ENCODE results near the gene TMEM51. TPM values are rescaled to one million over a fixed set of nuclear protein-coding genes. Genes with fewer than 3 reads are reported as not detected.
A peak's percentile ranks its signal among the peaks of the same experiment; 100 is the strongest.

Gene TMEM51
- total and polyA plus RNA-seq, 2 experiments from 2014 or later: 23.8 to 32.7 TPM

DNA sequence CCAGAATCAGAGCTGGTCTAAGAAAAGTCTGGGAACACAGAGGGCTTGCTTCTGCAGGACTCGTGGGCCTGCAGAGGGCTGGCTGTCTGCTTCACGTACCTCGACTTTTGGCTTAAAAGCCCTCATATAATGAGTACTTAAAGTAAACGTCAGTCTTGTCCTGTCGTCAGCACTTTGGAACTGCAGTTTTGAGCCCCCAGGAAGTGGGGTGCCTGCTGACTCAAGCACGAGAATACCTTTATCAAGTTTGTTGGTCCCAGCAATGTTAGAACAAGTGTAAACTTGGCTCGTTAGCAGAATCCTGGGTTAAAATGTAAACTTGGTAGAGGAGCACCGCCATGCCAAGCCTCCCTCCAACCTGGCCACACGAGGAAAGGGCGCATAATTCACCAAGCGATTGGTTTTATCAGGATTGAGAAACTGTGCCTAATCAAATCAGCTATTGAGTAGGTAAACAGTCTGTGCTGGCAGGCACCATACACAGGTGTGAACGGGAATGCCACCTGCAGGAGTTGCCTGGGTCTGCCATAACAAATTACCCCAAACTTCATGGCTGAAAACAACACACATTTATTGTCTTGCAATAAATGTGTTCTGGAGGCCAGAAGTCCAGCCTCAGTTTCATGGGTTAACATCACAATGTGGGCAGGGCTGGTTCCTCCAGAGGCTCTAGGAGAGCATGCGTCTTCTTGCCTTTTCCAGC lies 48.5 kb downstream of the TMEM51 start:
- Histone ChIP-seq H3K27me3 (no peaks in the 10 kb centered on the region), H3K4me1 (ENCODE audit: low read depth) (peaks cover 34% of the 10 kb centered on the region), H3K36me3 (no peaks in the 10 kb centered on the region), H3K9me3 (ENCODE audit: low read depth) (no peaks in the 10 kb centered on the region), H3K27ac (peak overlapping the region; percentile 88), H3K4me3 (no peak overlapping the region)
- TF ChIP-seq, protein P1, sequence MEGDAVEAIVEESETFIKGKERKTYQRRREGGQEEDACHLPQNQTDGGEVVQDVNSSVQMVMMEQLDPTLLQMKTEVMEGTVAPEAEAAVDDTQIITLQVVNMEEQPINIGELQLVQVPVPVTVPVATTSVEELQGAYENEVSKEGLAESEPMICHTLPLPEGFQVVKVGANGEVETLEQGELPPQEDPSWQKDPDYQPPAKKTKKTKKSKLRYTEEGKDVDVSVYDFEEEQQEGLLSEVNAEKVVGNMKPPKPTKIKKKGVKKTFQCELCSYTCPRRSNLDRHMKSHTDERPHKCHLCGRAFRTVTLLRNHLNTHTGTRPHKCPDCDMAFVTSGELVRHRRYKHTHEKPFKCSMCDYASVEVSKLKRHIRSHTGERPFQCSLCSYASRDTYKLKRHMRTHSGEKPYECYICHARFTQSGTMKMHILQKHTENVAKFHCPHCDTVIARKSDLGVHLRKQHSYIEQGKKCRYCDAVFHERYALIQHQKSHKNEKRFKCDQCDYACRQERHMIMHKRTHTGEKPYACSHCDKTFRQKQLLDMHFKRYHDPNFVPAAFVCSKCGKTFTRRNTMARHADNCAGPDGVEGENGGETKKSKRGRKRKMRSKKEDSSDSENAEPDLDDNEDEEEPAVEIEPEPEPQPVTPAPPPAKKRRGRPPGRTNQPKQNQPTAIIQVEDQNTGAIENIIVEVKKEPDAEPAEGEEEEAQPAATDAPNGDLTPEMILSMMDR (IDR thresholded peaks at IDR 0.05; ENCODE audit: low read depth, low read length): no peak
- DNase-seq (ENCODE audit: low read depth in 1 of 2, low spot score in 1 of 2): no peak

DNA sequence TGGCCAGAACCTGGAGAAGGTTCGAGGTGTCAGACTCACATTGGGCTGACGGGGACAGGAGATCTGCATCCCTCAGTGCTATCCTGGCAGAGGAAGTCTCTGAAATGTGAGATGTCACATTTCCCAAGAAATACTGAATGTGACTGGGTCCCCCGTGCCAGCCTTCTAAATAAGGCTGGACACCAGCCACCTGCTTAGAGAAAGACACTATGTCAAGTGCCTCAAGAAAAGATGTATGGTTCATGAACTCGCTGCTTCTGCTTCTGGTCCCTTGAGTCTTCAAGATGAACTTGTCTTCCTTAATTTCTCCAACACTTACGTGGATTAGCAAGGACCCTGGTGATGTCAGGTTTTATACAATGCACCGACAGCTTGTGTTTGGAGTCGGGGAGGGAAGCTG lies 51.4 kb downstream of the TMEM51 start:
- peaks cover 46% of the 10 kb centered on the region for H3K4me1 ChIP-seq (ENCODE audit: low read depth)
- no peaks in the 10 kb centered on the region for H3K36me3 ChIP-seq
- H3K27me3 ChIP-seq: no peaks in the 10 kb centered on the region
- DNase-seq (ENCODE audit: low read depth in 1 of 2, low spot score in 1 of 2): no peak
- H3K27ac ChIP-seq: no peak overlapping the region
- no peaks in the 10 kb centered on the region for H3K9me3 ChIP-seq (ENCODE audit: low read depth)
- TF ChIP-seq, protein P1 (IDR thresholded peaks at IDR 0.05; ENCODE audit: low read depth, low read length): no peak
- no peak overlapping the region for H3K4me3 ChIP-seq

DNA sequence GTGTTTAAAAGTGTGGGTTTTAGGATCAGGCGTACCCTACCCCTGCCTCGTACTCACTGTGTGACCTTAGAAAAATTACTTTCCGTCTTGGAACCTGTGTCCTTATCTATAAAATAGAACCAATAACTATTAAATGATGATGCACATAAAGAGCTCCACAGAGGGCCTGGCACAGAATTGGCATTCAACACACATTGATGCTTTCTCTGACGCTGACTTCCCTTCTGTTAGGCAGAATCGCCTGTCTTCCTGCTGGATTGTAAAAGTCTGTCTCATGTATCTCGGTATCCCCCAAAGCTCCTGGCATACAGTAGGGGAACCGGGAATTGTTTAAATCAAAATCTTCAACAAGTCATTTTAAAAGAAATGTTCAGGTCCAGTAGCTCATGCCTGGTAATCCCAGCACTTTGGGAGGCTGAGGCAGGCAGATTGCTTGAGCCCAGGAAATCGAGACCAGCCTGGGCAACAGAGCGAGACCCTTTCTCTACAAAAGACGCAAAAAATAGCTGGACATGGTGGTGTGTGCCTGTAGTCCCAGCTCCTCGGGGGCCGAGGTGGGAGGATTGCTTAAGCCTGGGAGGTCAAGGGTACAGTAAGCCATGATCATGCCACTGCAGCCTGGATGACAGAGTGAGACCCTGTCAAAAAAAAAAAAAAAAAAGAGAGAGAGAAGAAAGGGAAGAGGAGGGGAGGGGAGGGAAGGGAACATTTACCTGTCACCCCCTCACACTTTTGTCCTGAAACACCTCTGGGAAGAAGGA lies 52.2 kb downstream of the TMEM51 start:
- H3K4me3 ChIP-seq: no peak overlapping the region

DNA sequence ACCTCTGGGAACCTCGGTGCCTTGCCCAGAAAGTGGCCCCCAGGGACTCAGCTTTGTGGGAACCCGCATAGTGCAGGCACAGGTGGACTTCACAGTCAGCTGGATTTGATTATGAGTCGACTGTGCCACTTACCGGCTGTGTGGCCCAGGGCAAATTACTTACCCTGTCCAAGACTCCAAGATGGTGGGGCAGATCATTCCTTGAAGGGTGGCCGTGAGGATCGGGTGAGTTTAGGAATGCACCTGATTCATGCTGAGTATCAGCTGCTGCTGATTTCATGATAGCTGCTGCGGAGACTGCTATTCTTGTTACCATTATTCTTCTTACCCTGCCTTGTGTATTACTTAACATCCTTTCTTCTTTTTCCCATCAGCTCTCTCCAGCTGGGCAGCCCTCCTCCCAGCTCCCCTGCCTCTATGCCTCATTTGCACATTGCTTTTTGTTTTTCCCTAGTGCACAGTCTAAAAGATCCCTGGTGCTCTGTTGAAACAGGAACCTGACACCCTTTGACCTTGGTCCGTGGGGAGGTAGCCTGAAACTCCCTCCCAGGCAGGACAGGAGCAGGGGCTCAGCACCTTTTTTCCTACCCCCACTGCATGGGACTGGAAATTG lies 53.0 kb downstream of the TMEM51 start:
- TF ChIP-seq, protein P1 (IDR thresholded peaks at IDR 0.05; ENCODE audit: low read depth, low read length): no peak
- peak overlapping the region; percentile 96 for H3K27ac ChIP-seq
- H3K4me3 ChIP-seq: no peak overlapping the region
- no peaks in the 10 kb centered on the region for H3K27me3 ChIP-seq
- H3K9me3 ChIP-seq (ENCODE audit: low read depth): no peaks in the 10 kb centered on the region
- no peak for DNase-seq (ENCODE audit: low read depth in 1 of 2, low spot score in 1 of 2)
- H3K36me3 ChIP-seq: no peaks in the 10 kb centered on the region
- H3K4me1 ChIP-seq (ENCODE audit: low read depth): peaks cover 44% of the 10 kb centered on the region

More for the DNA sequence above, 52.2 kb downstream of the TMEM51 start:
- H3K9me3 ChIP-seq (ENCODE audit: low read depth): no peaks in the 10 kb centered on the region
- no peak for DNase-seq (ENCODE audit: low read depth in 1 of 2, low spot score in 1 of 2)
- TF ChIP-seq, protein P1 (IDR thresholded peaks at IDR 0.05; ENCODE audit: low read depth, low read length): no peak
- no peaks in the 10 kb centered on the region for H3K36me3 ChIP-seq
- no peaks in the 10 kb centered on the region for H3K27me3 ChIP-seq
- H3K27ac ChIP-seq: peak overlapping the region; percentile 96
- peaks cover 49% of the 10 kb centered on the region for H3K4me1 ChIP-seq (ENCODE audit: low read depth)

DNA sequence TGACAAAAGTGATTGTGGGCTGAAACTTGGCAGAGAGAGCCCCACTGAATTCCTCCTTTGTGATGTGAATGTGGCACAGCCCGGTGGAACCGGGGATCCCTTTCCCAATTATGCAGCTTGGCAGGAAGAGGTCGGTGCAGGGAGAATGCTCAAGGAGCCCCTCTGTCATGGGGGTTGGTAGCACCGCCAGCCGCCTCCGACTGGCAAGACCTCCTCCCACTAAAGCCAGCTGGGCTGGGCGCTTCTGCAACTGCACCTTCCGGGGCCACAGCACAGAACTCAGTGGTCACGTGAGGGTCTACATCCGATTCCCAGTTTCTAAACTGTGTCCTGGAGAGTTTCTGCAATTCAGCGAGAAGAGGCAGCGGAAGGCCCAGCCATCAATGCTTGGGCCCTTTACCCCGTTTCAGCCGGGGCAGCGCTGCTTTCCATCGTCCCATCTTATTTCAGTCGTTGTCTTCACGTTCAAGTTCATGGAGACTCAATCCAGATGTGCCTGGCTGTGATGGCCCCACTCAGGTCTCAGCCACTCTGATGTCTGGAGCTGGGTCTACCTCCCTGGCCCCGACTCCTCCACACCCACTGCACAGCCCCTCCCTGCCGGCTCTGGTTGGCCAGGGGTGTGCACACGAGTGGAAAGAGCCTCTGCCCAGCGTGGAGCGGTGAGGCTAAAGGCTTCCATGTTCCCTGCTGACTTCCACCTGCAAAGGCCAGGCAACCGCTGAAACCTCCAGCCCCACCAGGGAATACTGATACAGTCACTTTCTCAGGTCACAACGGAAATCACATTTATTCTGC lies 53.7 kb downstream of the TMEM51 start:
- TF ChIP-seq, protein P1 (IDR thresholded peaks at IDR 0.05; ENCODE audit: low read depth, low read length): no peak
- no peak overlapping the region for H3K4me3 ChIP-seq
- no peaks in the 10 kb centered on the region for H3K27me3 ChIP-seq
- H3K36me3 ChIP-seq: no peaks in the 10 kb centered on the region
- H3K27ac ChIP-seq: peak overlapping the region; percentile 96
- DNase-seq (ENCODE audit: low read depth in 1 of 2, low spot score in 1 of 2): peak in 1 of 2 donors; percentile 28
- peaks cover 40% of the 10 kb centered on the region for H3K4me1 ChIP-seq (ENCODE audit: low read depth)
- no peaks in the 10 kb centered on the region for H3K9me3 ChIP-seq (ENCODE audit: low read depth)

Data from cardiac muscle cell (in vitro differentiated cells and primary cell).